ENCODE measurements around the gene CHEK1. TPM values are rescaled to one million over a fixed set of nuclear protein-coding genes. Genes with fewer than 3 reads are reported as not detected.

CHEK1 gene
- total RNA-seq, 2 experiments from 2014 or later, result 164 to 167 TPM

- Mint-ChIP-seq H3K4me1 (ENCODE audit: low read depth) (peaks cover 41% of the 10 kb centered on the region), H3K9me3 (no peaks in the 10 kb centered on the region), H3K27me3 (ENCODE audit: low read depth) (no peaks in the 10 kb centered on the region), H3K36me3 (ENCODE audit: low read depth) (peaks cover 29% of the 10 kb centered on the region), H3K27ac (no peak overlapping the region), H3K4me3 (no peak overlapping the region)
- DNase-seq, result no peak
- CTCF ChIA-PET, result interaction anchor here (0.9 kb wide), 1 partner anchor 12 kb away, joined by 3 read pairs; no protein-coding TSS in a partner anchor
- intact Hi-C loops (cut with micrococcal nuclease), result loop anchor here (5.0 kb wide), 1 partner anchor 718 kb away; no protein-coding TSS in a partner anchor
These were observed 30.0 kb upstream of the CHEK1 start for GRCh38 chr11:125594958-125595357.

GRCh38 chr11:125600663-125601062 is 24.3 kb upstream of the CHEK1 start:
- Mint-ChIP-seq H3K9me3 (no peaks in the 10 kb centered on the region), H3K4me1 (ENCODE audit: low read depth) (peaks cover 14% of the 10 kb centered on the region), H3K4me3 (no peak overlapping the region), H3K36me3 (ENCODE audit: low read depth) (peaks cover 35% of the 10 kb centered on the region), H3K27me3 (ENCODE audit: low read depth) (no peaks in the 10 kb centered on the region), H3K27ac (no peak overlapping the region)
- DNase-seq, result no peak
- intact Hi-C loops (cut with micrococcal nuclease), result no loop called here
- CTCF ChIA-PET, result no interaction called here

GRCh38 chr11:125603207-125603606 is 21.8 kb upstream of the CHEK1 start:
- CTCF ChIA-PET, result no interaction called here
- Mint-ChIP-seq H3K36me3 (ENCODE audit: low read depth) (peaks cover 33% of the 10 kb centered on the region), H3K9me3 (no peaks in the 10 kb centered on the region), H3K27ac (no peak overlapping the region), H3K4me3 (no peak overlapping the region), H3K4me1 (ENCODE audit: low read depth) (peaks cover 2% of the 10 kb centered on the region), H3K27me3 (ENCODE audit: low read depth) (no peaks in the 10 kb centered on the region)
- DNase-seq, result no peak
- intact Hi-C loops (cut with micrococcal nuclease), result no loop called here

- Mint-ChIP-seq H3K4me3 (no peak overlapping the region), H3K27me3 (ENCODE audit: low read depth) (no peaks in the 10 kb centered on the region), H3K27ac (no peak overlapping the region), H3K4me1 (ENCODE audit: low read depth) (peaks cover 2% of the 10 kb centered on the region), H3K9me3 (no peaks in the 10 kb centered on the region), H3K36me3 (ENCODE audit: low read depth) (peaks cover 42% of the 10 kb centered on the region)
- intact Hi-C loops (cut with micrococcal nuclease), result no loop called here
- no peak for DNase-seq
- CTCF ChIA-PET, result no interaction called here
These were observed 19.5 kb upstream of the CHEK1 start for GRCh38 chr11:125605417-125605816.

GRCh38 chr11:125609545-125609944 is 15.4 kb upstream of the CHEK1 start:
- intact Hi-C loops (cut with micrococcal nuclease), result no loop called here
- Mint-ChIP-seq H3K27ac (no peak overlapping the region), H3K36me3 (ENCODE audit: low read depth) (peaks cover 46% of the 10 kb centered on the region), H3K9me3 (no peaks in the 10 kb centered on the region), H3K4me3 (no peak overlapping the region), H3K4me1 (ENCODE audit: low read depth) (peaks cover 6% of the 10 kb centered on the region), H3K27me3 (ENCODE audit: low read depth) (no peaks in the 10 kb centered on the region)
- DNase-seq, result no peak
- CTCF ChIA-PET, result no interaction called here

GRCh38 chr11:125618383-125618782 is 6.6 kb upstream of the CHEK1 start:
- CTCF ChIA-PET, result no interaction called here
- no peak overlapping the region for H3K4me3 Mint-ChIP-seq
- no peak for DNase-seq
- no peak overlapping the region for H3K27ac Mint-ChIP-seq
- H3K9me3 Mint-ChIP-seq, result no peaks in the 10 kb centered on the region
- H3K27me3 Mint-ChIP-seq (ENCODE audit: low read depth), result no peaks in the 10 kb centered on the region
- intact Hi-C loops (cut with micrococcal nuclease), result no loop called here
- H3K36me3 Mint-ChIP-seq (ENCODE audit: low read depth), result peaks cover 30% of the 10 kb centered on the region
- H3K4me1 Mint-ChIP-seq (ENCODE audit: low read depth), result no peaks in the 10 kb centered on the region

- H3K4me3 Mint-ChIP-seq, result no peak overlapping the region
- peaks cover 12% of the 10 kb centered on the region for H3K4me1 Mint-ChIP-seq (ENCODE audit: low read depth)
- H3K27ac Mint-ChIP-seq, result no peak overlapping the region
- no peak for DNase-seq
- CTCF ChIA-PET, result no interaction called here
- intact Hi-C loops (cut with micrococcal nuclease), result loop anchor here (10.0 kb wide), 1 partner anchor 593 kb away; the partner anchor contains the start of genes FAM118B and RPUSD4
- no peaks in the 10 kb centered on the region for H3K9me3 Mint-ChIP-seq
- no peaks in the 10 kb centered on the region for H3K27me3 Mint-ChIP-seq (ENCODE audit: low read depth)
- H3K36me3 Mint-ChIP-seq (ENCODE audit: low read depth), result peaks cover 37% of the 10 kb centered on the region
These were observed 3.0 kb upstream of the CHEK1 start for GRCh38 chr11:125621995-125622394.

GRCh38 chr11:125623064-125623463 is 1.9 kb upstream of the CHEK1 start:
- Mint-ChIP-seq H3K27ac (peak overlapping the region; percentile 41), H3K36me3 (ENCODE audit: low read depth) (peaks cover 43% of the 10 kb centered on the region), H3K4me3 (no peak overlapping the region), H3K27me3 (ENCODE audit: low read depth) (no peaks in the 10 kb centered on the region), H3K9me3 (no peaks in the 10 kb centered on the region), H3K4me1 (ENCODE audit: low read depth) (peaks cover 18% of the 10 kb centered on the region)
- CTCF ChIA-PET, result no interaction called here
- intact Hi-C loops (cut with micrococcal nuclease), result loop anchor here (10.0 kb wide), 1 partner anchor 592 kb away; the partner anchor contains the start of genes FAM118B and RPUSD4
- DNase-seq, result no peak

- Mint-ChIP-seq H3K4me1 (ENCODE audit: low read depth) (peaks cover 20% of the 10 kb centered on the region), H3K36me3 (ENCODE audit: low read depth) (peaks cover 42% of the 10 kb centered on the region), H3K27me3 (ENCODE audit: low read depth) (no peaks in the 10 kb centered on the region), H3K27ac (peak overlapping the region; percentile 99), H3K4me3 (peak overlapping the region; percentile 89), H3K9me3 (no peaks in the 10 kb centered on the region)
- CTCF ChIA-PET, result interaction anchor here (0.9 to 1.7 kb wide), 3 partner anchors 32 to 262 kb away, joined by 3 to 5 read pairs (median 4); partner anchors contain the start of gene HYLS1
- DNase-seq, result no peak
- intact Hi-C loops (cut with micrococcal nuclease), result loop anchor here (1.0 to 10.0 kb wide), 7 partner anchors 33 to 642 kb away; partner anchors contain the start of genes EI24, FAM118B, FOXRED1 and PUS3
These were observed 264 bp downstream of the CHEK1 start for GRCh38 chr11:125625225-125625629.

GRCh38 chr11:125625630-125626287 is 796 bp downstream of the CHEK1 start:
- no peaks in the 10 kb centered on the region for H3K9me3 Mint-ChIP-seq
- CTCF ChIA-PET, result interaction anchor here (0.9 to 1.7 kb wide), 3 partner anchors 32 to 262 kb away, joined by 3 to 5 read pairs (median 4); partner anchors contain the start of gene HYLS1
- H3K36me3 Mint-ChIP-seq (ENCODE audit: low read depth), result peaks cover 41% of the 10 kb centered on the region

GRCh38 chr11:125626288-125626950 is 1.5 kb downstream of the CHEK1 start:
- Mint-ChIP-seq H3K9me3 (no peaks in the 10 kb centered on the region), H3K4me3 (peak overlapping the region; percentile 89), H3K27ac (peak overlapping the region; percentile 99), H3K4me1 (ENCODE audit: low read depth) (peaks cover 23% of the 10 kb centered on the region), H3K27me3 (ENCODE audit: low read depth) (no peaks in the 10 kb centered on the region), H3K36me3 (ENCODE audit: low read depth) (peaks cover 43% of the 10 kb centered on the region)
- DNase-seq, result peak; percentile 58
- CTCF ChIA-PET, result interaction anchor here (0.9 kb wide), 1 partner anchor 54 kb away, joined by 3 read pairs; the partner anchor contains the start of gene ACRV1
- intact Hi-C loops (cut with micrococcal nuclease), result loop anchor here (1.0 to 10.0 kb wide), 4 partner anchors 261 to 641 kb away; partner anchors contain the start of genes FAM118B, FOXRED1, HYLS1 and RPUSD4

More at GRCh38 chr11:125625630-125626287, 796 bp downstream of the CHEK1 start:
- Mint-ChIP-seq H3K27me3 (ENCODE audit: low read depth) (no peaks in the 10 kb centered on the region), H3K4me1 (ENCODE audit: low read depth) (peaks cover 21% of the 10 kb centered on the region), H3K27ac (peak overlapping the region; percentile 99), H3K4me3 (peak overlapping the region; percentile 89)
- intact Hi-C loops (cut with micrococcal nuclease), result loop anchor here (1.0 to 10.0 kb wide), 9 partner anchors 33 to 642 kb away; partner anchors contain the start of genes EI24, FAM118B, FOXRED1 and HYLS1
- DNase-seq, result peak; percentile 90

GRCh38 chr11:125627236-125627910 is 2.4 kb downstream of the CHEK1 start:
- Mint-ChIP-seq H3K36me3 (ENCODE audit: low read depth) (peaks cover 42% of the 10 kb centered on the region), H3K27me3 (ENCODE audit: low read depth) (no peaks in the 10 kb centered on the region), H3K4me3 (peak overlapping the region; percentile 89), H3K9me3 (no peaks in the 10 kb centered on the region), H3K27ac (no peak overlapping the region), H3K4me1 (ENCODE audit: low read depth) (peaks cover 23% of the 10 kb centered on the region)
- CTCF ChIA-PET, result interaction anchor here (0.9 kb wide), 1 partner anchor 53 kb away, joined by 3 read pairs; the partner anchor contains the start of gene ACRV1
- intact Hi-C loops (cut with micrococcal nuclease), result loop anchor here (5.0 to 10.0 kb wide), 2 partner anchors 587 to 640 kb away; partner anchors contain the start of genes FAM118B, FOXRED1, RPUSD4 and SRPRA
- no peak for DNase-seq
